ENCODE data around the gene TMA7.
A peak's percentile ranks its signal among the peaks of the same experiment; 100 is the strongest.

TMA7 gene

DNA sequence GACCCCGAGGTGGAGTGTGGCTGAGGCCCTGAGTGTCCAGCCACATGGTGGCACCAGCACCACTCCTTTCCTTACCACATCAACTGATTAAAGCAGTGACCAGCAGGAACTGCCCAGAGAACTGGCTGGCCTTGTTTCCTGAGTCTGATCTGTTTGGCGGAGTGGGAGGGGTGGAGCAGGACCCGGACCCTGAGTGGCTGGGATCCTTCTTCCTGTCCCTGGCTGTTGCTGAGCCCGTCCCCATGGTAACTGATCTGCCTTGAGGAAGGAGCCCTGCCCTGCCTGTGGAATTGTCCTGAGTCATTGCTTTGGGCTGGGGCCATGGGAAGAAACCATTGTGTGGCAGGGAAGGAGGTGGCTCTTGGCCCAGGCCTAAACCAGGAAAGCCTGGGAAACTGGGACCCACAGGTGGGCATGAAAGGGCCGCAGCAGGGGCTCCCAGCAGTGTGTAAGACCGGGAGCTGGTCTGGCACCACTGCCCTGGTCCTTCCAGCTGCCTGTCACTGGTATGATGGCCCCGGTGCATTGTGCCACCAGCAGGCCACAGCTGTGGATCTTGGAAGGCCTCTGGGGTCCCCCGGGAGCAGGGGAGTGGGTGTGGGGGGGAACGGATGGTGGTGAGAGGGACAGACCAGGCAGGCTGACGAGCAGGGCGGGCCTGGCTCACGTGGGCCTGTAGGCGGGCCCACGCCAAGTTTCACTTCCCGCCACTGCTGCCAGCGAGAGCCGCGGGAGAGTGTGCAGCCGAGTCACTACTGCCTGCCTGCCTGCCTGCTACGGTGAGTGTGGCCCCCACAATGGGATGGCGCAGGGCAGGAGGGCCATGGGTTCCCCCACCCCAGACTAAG lies 25.7 kb downstream of the TMA7 start:
- peak; percentile 94 for DNase-seq (ENCODE audit: insufficient read length, low spot score)
- no peak for TF ChIP-seq POU2F2 (IDR thresholded peaks at IDR 0.05; ENCODE audit: low read depth, low read length)
- peak; percentile 96 for TF ChIP-seq POLR2A (IDR thresholded peaks at IDR 0.05; ENCODE audit: low read depth, low read length)
- TF ChIP-seq TAF1 (IDR thresholded peaks at IDR 0.05; ENCODE audit: low read depth, low read length) = peak; percentile 94
- peak; percentile 17 for TF ChIP-seq PAX5 (IDR thresholded peaks at IDR 0.05; ENCODE audit: insufficient read depth, low read length, severe bottlenecking)
- peak; percentile 96 for TF ChIP-seq SPI1 (IDR thresholded peaks at IDR 0.05; ENCODE audit: low read depth, low read length)
- TF ChIP-seq POLR2AphosphoS5 (IDR thresholded peaks at IDR 0.05; ENCODE audit: low read depth, low read length) = peak; percentile 97
- FAIRE-seq = peak; percentile 99

DNA sequence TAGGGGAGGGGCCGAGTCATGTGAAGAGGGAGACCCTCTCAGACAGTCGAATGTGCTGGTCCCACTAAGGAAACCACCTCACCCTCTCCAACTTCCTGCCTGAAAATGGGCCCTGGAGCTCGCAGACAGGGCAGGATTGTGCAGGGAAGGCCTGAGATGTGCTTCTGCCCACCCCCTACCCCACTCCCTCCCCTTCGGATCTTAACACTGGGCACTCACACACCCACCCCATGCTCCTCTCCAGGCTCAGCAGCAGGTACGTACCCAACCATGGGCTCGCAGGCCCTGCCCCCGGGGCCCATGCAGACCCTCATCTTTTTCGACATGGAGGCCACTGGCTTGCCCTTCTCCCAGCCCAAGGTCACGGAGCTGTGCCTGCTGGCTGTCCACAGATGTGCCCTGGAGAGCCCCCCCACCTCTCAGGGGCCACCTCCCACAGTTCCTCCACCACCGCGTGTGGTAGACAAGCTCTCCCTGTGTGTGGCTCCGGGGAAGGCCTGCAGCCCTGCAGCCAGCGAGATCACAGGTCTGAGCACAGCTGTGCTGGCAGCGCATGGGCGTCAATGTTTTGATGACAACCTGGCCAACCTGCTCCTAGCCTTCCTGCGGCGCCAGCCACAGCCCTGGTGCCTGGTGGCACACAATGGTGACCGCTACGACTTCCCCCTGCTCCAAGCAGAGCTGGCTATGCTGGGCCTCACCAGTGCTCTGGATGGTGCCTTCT lies 26.5 kb downstream of the TMA7 start:
- FAIRE-seq (peak; percentile 87), DNase-seq (ENCODE audit: insufficient read length, low spot score) (no peak)
- TF ChIP-seq POLR2A (IDR thresholded peaks at IDR 0.05; ENCODE audit: low read depth, low read length) (peak; percentile 60; the same call in 1 of the 2 replicates), TAF1 (IDR thresholded peaks at IDR 0.05; ENCODE audit: low read depth, low read length) (no peak), POU2F2 (IDR thresholded peaks at IDR 0.05; ENCODE audit: low read depth, low read length) (peak; percentile 52; the same call in 1 of the 2 replicates)

DNA sequence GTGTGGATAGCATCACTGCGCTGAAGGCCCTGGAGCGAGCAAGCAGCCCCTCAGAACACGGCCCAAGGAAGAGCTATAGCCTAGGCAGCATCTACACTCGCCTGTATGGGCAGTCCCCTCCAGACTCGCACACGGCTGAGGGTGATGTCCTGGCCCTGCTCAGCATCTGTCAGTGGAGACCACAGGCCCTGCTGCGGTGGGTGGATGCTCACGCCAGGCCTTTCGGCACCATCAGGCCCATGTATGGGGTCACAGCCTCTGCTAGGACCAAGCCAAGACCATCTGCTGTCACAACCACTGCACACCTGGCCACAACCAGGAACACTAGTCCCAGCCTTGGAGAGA lies 27.0 kb downstream of the TMA7 start:
- no peak for DNase-seq (ENCODE audit: insufficient read length, low spot score)
- no peak for FAIRE-seq
- TF ChIP-seq SPI1 (IDR thresholded peaks at IDR 0.05; ENCODE audit: low read depth, low read length) (no peak), POLR2AphosphoS5 (IDR thresholded peaks at IDR 0.05; ENCODE audit: low read depth, low read length) (no peak), POLR2A (IDR thresholded peaks at IDR 0.05; ENCODE audit: low read depth, low read length) (no peak), POU2F2 (IDR thresholded peaks at IDR 0.05; ENCODE audit: low read depth, low read length) (no peak), PAX5 (IDR thresholded peaks at IDR 0.05; ENCODE audit: insufficient read depth, low read length, severe bottlenecking) (no peak), TAF1 (IDR thresholded peaks at IDR 0.05; ENCODE audit: low read depth, low read length) (no peak)

DNA sequence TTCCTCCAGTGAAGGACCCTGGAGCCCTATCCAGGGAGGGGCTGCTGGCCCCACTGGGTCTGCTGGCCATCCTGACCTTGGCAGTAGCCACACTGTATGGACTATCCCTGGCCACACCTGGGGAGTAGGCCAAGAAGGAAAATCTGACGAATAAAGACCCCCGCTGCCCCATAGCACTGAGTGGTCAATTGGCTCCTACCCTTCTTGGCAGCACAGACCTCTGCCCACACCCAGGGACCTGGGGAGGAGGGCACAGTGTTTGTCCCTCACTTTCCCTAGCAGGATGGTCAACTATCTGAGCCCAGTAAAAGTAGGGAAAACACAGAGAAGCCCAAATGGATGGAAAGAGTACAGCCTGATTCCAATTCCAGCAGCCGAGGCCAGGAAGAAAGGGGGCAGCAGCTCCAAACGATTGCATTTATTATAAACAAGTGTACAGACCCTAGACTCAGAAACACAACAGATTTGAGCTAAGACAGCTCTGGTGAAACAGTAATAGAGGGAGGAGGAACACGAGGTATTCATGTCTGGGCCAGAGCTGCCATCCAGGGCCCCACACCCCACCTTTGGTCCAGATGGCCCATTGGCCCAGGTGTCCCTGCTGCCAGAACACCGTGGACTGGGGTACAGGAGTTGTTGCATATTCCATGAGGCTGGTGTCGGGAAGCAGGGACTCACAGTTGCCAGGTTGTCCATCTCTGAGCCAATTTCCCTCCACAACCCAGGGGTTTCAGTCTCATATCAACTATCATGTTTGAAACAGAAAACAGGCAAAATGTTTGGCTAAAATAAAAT lies 27.6 kb downstream of the TMA7 start:
- DNase-seq (ENCODE audit: insufficient read length, low spot score) (no peak), FAIRE-seq (no peak)
- TF ChIP-seq PAX5 (IDR thresholded peaks at IDR 0.05; ENCODE audit: insufficient read depth, low read length, severe bottlenecking) = no peak
- TF ChIP-seq SPI1 (IDR thresholded peaks at IDR 0.05; ENCODE audit: low read depth, low read length) = no peak
- TF ChIP-seq POU2F2 (IDR thresholded peaks at IDR 0.05; ENCODE audit: low read depth, low read length) = no peak
- no peak for TF ChIP-seq POLR2A (IDR thresholded peaks at IDR 0.05; ENCODE audit: low read depth, low read length)
- TF ChIP-seq TAF1 (IDR thresholded peaks at IDR 0.05; ENCODE audit: low read depth, low read length) = no peak
- TF ChIP-seq POLR2AphosphoS5 (IDR thresholded peaks at IDR 0.05; ENCODE audit: low read depth, low read length) = no peak

DNA sequence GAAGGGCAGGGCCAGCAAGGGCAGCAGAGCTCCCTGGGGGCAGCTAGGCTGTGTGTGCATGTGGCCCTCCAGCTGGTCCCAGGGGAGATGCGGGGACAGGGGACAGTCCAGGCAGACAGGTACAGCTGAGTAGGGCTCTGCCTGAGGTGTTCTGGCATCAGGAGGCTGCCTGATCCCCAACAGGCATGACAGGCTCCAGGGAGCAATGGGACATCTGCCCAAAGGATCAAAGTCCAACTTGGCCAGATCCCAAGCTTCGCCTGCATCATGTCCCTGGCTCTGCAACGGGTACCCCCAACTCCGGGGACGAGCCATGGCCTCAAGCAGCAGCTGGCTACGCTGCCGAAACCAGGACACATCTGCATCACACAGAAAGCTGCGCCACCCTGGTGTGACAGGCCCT lies 28.3 kb downstream of the TMA7 start:
- DNase-seq (ENCODE audit: insufficient read length, low spot score) (no peak), FAIRE-seq (no peak)
- TF ChIP-seq POLR2A (IDR thresholded peaks at IDR 0.05; ENCODE audit: low read depth, low read length) = no peak; the same call in 1 of the 2 replicates
- peak; percentile 20; the same call in 1 of the 2 replicates for TF ChIP-seq POLR2AphosphoS5 (IDR thresholded peaks at IDR 0.05; ENCODE audit: low read depth, low read length)

DNA sequence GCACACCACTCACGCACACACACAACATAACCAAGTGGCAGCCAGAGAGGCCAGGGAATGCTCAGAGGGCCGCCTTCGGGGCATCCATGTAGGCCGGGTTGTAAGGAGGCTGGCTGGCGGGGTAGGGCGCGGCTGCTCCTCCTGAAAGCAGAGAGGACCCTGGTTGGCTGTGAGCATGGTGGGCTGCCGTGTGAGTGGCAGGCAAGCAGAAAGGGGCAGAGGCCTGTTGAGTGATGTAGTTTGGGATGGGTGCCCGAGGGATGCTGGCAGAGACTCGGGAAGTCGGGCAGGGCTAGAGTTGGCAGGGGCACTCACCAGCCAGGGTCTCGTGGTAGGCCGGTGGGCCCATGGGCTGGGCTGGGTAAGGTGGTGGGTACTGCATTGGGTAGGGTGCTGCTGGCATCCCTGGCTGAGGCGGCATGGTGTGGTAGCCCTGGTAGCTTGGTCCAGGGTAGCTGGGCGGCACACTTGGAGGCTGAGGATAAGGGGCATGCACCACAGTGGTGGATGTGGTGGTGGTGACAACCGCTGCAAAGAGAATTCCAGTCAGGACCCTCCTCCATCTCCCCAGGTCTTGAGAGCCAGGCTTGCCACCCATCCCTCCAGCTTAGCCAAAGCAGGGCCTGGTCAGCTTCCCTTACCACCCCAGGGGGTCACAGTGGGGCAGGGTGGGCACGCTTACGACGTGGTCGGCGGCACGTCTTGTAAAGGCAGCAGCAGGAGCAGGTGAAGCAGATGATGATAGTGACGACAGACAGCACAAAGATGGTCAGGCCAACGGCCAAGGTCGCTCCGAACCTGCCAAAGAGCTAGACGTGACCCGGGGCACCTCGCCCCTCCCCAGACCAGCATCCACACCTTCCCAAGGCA lies 29.2 kb downstream of the TMA7 start:
- FAIRE-seq (no peak), DNase-seq (ENCODE audit: insufficient read length, low spot score) (no peak)
- TF ChIP-seq POU2F2 (IDR thresholded peaks at IDR 0.05; ENCODE audit: low read depth, low read length) = no peak
- 0 out of 2 replicates have a peak, but pooled peaks have one; percentile 25 for TF ChIP-seq POLR2AphosphoS5 (IDR thresholded peaks at IDR 0.05; ENCODE audit: low read depth, low read length)

DNA sequence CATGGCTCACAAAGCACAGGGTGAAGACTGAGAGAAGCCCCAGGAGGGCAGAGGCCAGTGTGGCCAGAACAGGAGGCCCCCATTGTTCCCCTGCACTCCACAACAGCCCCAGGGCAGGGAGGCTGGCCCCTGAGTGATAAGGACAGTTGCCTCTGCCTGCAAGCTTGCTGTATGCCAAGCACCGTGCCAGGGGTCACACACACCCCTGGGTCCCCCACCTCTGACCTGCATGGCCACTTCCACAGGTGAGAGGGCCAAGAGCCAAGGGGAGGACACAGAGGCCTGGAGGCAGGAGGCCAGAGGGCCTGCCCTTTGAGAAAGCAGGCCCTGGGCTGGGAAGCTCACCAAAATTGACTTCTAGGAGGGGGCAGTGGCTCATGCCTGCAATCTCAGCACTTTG lies 30.2 kb downstream of the TMA7 start:
- TF ChIP-seq SPI1 (IDR thresholded peaks at IDR 0.05; ENCODE audit: low read depth, low read length) = no peak
- TF ChIP-seq POLR2A (IDR thresholded peaks at IDR 0.05; ENCODE audit: low read depth, low read length) = no peak
- TF ChIP-seq PAX5 (IDR thresholded peaks at IDR 0.05; ENCODE audit: insufficient read depth, low read length, severe bottlenecking) = no peak
- TF ChIP-seq TAF1 (IDR thresholded peaks at IDR 0.05; ENCODE audit: low read depth, low read length) = no peak
- TF ChIP-seq POU2F2 (IDR thresholded peaks at IDR 0.05; ENCODE audit: low read depth, low read length) = no peak
- TF ChIP-seq POLR2AphosphoS5 (IDR thresholded peaks at IDR 0.05; ENCODE audit: low read depth, low read length) = no peak
- FAIRE-seq = no peak
- no peak for DNase-seq (ENCODE audit: insufficient read length, low spot score)

DNA sequence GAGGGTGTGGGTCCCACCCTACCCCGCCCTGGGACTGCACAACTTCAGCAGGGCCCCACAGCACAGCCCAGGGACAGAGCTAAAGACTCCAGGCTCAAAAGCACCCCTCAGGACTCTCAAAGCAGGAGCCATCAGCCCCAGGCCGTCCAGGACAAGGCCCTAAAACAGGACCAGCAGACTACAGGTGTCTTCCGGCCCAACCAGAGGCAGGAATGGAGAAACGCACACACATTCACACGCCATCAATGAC lies 32.5 kb downstream of the TMA7 start:
- TF ChIP-seq POLR2AphosphoS5 (IDR thresholded peaks at IDR 0.05; ENCODE audit: low read depth, low read length) = no peak
- TF ChIP-seq SPI1 (IDR thresholded peaks at IDR 0.05; ENCODE audit: low read depth, low read length) = no peak
- TF ChIP-seq PAX5 (IDR thresholded peaks at IDR 0.05; ENCODE audit: insufficient read depth, low read length, severe bottlenecking) = no peak
- no peak for TF ChIP-seq POLR2A (IDR thresholded peaks at IDR 0.05; ENCODE audit: low read depth, low read length)
- TF ChIP-seq POU2F2 (IDR thresholded peaks at IDR 0.05; ENCODE audit: low read depth, low read length) = no peak
- no peak for TF ChIP-seq TAF1 (IDR thresholded peaks at IDR 0.05; ENCODE audit: low read depth, low read length)
- FAIRE-seq = no peak
- no peak for DNase-seq (ENCODE audit: insufficient read length, low spot score)
